Aorta (tissue), 5 donors: ENCODE data around the gene NUDT22. TPM values are rescaled to one million over a fixed set of nuclear protein-coding genes. Genes with fewer than 3 reads are reported as not detected.
A peak's percentile ranks its signal among the peaks of the same experiment; 100 is the strongest.

Experiments used
- ATAC-seq: fragments of 200-7000 bp; cut with Tn5 transposase; one replicate; pipeline ENCODE4 v1.9.1; 2022; ENCODE audit warnings: moderate library complexity; ENCODE audit not compliant: low FRiP score
- DNase-seq, 2 donors: peaks; one replicate each; pipeline ENCODE4 v3.0.0-alpha.2; 2020
- H3K27ac ChIP-seq, 2 donors: one replicate each; pipeline ENCODE4 v1.5.1; 2013; ENCODE audit warnings: low read length in 2 of 2, mild to moderate bottlenecking in 2 of 2, moderate library complexity in 2 of 2, control low read depth in 1 of 2, inconsistent platforms in 1 of 2, low read depth in 1 of 2
- H3K27me3 ChIP-seq, 2 donors: one replicate each; pipeline ENCODE4 v1.6.1; 2013; ENCODE audit warnings: control low read depth in 1 of 2, low read length in 1 of 2, mild to moderate bottlenecking in 1 of 2, moderate library complexity in 1 of 2; ENCODE audit not compliant: insufficient read depth in 2 of 2, control insufficient read depth in 1 of 2
- H3K36me3 ChIP-seq, 2 donors: one replicate each; pipeline ENCODE4 v1.6.1; 2013; ENCODE audit warnings: control low read depth in 1 of 2, low read length in 1 of 2, mild to moderate bottlenecking in 1 of 2; ENCODE audit not compliant: insufficient read depth in 2 of 2, control insufficient read depth in 1 of 2
- H3K4me1 ChIP-seq, 2 donors: one replicate each; pipeline ENCODE4 v1.6.1; 2013; ENCODE audit warnings: low read length in 2 of 2, control low read depth in 1 of 2, mild to moderate bottlenecking in 1 of 2, moderate library complexity in 1 of 2; ENCODE audit not compliant: insufficient read depth in 2 of 2, control insufficient read depth in 1 of 2
- H3K4me3 ChIP-seq, 2 donors: one replicate each; pipeline ENCODE4 v1.5.1; 2013; ENCODE audit warnings: low read length in 2 of 2, control low read depth in 1 of 2, mild to moderate bottlenecking in 1 of 2
- H3K9me3 ChIP-seq: one replicate; pipeline ENCODE4 v1.6.1; 2013; ENCODE audit warnings: mild to moderate bottlenecking, low read length; ENCODE audit not compliant: control insufficient read depth
- WGBS, 2 donors: extraction: QIAGEN DNeasy Blood & Tissue Kit; methylation state at CpG; one replicate each; pipeline ENCODE4 v1.1.7; 2013; 5-methylcytosine and 5-hydroxymethylcytosine counted together
- intact Hi-C, 2 donors: fragments of 100-400 bp; cut with DNase I; formaldehyde crosslinking; loops; one replicate each; pipeline versions ENCODE4 v1.14.2 to v1.15.0; 2022
- polyA plus RNA-seq, 2 donors: library from polyadenylated mRNA; stranded (reverse); fragments of 200-250 nt; gene quantifications; one replicate each; pipeline ENCODE4 v1.2.3, GENCODE V29; 2013
- total RNA-seq, 2 donors: library from RNA; stranded (reverse); fragmentation: NEBNext Ultra II Directional; extraction: Animal tissue kit (Norgen Biotek cat#: 25700); gene quantifications; one replicate each; pipeline ENCODE4 v1.2.1, GENCODE V29; 2021
- donor health status: healthy with polysubstance abuse.
- donor health status: Bipolar disorder and iron deficiency.
- donor health status: DM: no; HTN: no; CAD: no.
- donor health status: DM: no; HTN: no; CAD: no.
- donor health status: DM: yes; HTN: yes; CAD: no.

The NUDT22 gene
- total and polyA plus RNA-seq, 4 donors: 36.7 to 98.8 (median 44.5) TPM

DNA sequence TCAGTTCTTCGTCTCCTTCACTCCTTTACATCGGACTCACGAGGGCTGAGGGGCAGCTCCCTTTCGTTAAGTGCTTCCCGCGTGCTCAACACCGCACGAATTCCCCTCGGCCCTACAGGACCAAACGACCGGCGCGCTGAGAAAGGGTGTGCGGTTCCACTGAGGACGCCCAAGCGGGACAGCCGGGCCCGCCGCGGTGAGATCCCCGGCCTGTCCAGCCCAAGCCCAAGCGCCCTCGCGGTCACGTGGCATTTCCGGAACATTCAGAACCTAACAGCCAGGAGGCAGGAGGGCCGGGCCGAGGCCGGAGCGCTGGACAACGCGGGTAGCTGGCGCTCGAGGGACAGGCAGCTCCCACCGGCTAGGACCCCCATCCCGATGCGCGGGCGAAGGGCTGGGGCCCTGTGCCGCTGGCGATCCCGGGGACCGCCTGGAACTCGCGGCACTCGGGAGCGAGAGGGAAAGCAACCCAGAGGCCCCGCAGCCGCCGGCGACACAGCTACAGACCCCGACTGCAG is 40.8 kb upstream of the NUDT22 start:
- Histone ChIP-seq H3K27me3 (no peaks in the 10 kb centered on the region), H3K36me3 (no peaks in the 10 kb centered on the region), H3K4me3 (peak overlapping the region; percentile 22 to 52), H3K4me1 (no peaks in the 10 kb centered on the region), H3K27ac (peak overlapping the region; percentile 47 to 80), H3K9me3 (no peaks in the 10 kb centered on the region)
- 0 to 1% methylated on average over 52 of the region's 52 CpGs for WGBS, 2 donors
- ATAC-seq (peak; percentile 83), DNase-seq (peak; percentile 93 to 96)
- intact Hi-C loops: loop anchor here in 1 of 2 donors (5.0 kb wide), 2 partner anchors 42 to 117 kb away; partner anchors contain the start of genes CATSPERZ, NUDT22 and TRPT1

DNA sequence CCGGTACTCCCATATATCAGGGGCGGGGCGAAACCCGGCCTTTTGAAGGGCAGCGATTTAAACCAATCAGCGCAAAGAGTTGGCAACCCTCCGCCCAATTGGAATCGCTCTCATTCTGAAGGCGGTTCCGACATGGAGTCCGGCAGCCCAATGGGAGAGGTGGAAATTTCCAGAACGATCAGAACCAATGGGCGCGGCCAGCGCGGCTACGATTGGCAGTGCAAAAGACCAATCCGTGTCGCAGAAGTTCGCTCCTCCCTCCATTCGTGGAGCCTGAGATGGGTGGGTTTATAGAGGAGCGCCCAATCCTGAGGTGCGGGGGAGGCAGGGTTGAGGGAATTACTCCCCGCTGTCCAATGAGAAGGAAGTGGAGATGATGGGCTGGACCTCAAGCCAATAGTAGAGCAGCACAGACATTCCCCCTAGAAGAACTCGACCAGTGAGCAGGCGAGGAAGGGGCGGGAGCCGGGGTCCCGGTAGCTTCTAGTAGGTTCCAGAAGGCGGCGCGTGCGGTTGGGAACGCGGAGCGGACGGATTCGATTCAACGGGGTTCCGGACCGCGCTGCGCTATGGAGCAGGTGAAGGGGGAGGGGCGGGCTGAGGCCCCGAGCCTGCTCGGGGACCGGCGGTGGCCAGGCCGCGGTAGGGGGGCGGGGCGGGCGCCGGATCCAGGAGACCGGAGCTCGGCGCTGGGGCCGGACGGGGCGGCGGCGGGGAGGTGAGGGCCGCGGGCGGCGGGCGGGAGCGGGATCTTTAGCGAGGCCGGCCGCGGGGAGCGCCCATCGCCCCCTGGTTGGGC is 40.2 kb upstream of the NUDT22 start, which contains the start of gene STIP1:
STIP1 (plus strand) TSS at position 479 of the 799 bp plus-strand sequence; CDS start at position 570, 91 bp downstream.
- Histone ChIP-seq H3K4me1 (no peaks in the 10 kb centered on the region), H3K27me3 (no peaks in the 10 kb centered on the region), H3K9me3 (no peaks in the 10 kb centered on the region), H3K36me3 (no peaks in the 10 kb centered on the region), H3K27ac (peak within 1 kb of the TSS; percentile 47 to 80), H3K4me3 (peak within 1 kb of the TSS; percentile 22 to 52)
- peak; percentile 99 for DNase-seq
- intact Hi-C loops: loop anchor here in 1 of 2 donors (5.0 kb wide), 2 partner anchors 41 to 116 kb away; partner anchors contain the start of genes CATSPERZ, NUDT22 and TRPT1
- ATAC-seq: peak; percentile 96
- 1% methylated on average over 70 to 74 of the region's 74 CpGs for WGBS, 2 donors

DNA sequence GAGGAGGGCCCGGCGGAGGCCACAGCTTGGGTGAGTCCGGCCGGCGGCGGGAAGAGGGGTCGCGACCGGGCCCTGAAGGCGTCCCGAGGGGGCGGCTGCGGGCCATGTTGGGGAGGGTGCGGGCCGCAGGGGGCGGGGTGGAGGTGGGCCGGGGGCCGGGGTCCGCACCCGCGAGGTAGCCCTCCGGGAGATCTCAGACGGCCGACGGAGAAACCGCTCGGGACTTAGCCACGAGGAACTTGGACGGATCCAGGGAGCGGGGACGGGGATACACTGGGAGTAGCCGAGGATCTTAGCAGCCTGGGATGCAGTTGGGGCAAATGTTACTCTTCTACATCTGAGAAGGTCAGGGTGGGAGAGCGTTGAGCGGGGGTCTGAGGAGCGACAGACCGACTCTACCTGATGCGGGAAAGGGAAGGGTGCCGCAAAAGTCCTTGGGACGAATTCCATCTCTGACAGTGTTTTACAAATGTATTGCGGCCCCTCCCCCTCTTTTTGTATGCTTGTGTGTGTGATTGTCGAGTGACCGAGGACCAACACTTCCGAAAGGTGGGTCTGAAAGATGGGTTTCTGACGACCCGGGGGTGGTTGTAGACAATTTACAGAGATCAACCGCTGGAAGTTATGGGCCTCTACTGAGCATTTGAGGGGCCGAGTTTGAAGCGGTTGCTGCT is 39.4 kb upstream of the NUDT22 start:
- no peak for DNase-seq
- Histone ChIP-seq H3K27ac (no peak overlapping the region), H3K4me1 (no peaks in the 10 kb centered on the region), H3K27me3 (no peaks in the 10 kb centered on the region), H3K36me3 (no peaks in the 10 kb centered on the region), H3K4me3 (no peak overlapping the region), H3K9me3 (no peaks in the 10 kb centered on the region)
- intact Hi-C loops: loop anchor here in 1 of 2 donors (5.0 kb wide), 2 partner anchors 41 to 116 kb away; partner anchors contain the start of genes CATSPERZ, NUDT22 and TRPT1
- no peak for ATAC-seq
- WGBS, 2 donors: 1% methylated on average over 45 to 48 of the region's 48 CpGs

DNA sequence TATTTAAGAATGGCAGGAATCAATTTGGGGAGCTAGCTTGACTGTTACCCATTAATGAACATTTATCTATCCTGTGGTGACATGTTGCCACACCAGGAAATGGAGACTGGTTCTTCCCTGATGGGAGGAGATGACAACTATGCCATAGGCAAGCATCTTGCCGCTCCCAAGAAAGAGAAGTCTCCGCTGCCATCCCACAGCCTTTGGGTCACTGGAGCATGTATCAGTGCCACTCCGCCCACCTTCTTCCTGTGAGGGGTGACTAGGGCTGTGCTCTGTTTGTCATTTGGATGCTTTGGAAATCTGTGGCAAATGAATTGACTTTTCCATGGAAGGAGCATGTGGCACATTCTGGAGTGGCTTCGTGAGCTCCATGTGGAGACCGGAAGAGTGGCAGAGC is 33.6 kb upstream of the NUDT22 start:
- ATAC-seq: no peak

DNA sequence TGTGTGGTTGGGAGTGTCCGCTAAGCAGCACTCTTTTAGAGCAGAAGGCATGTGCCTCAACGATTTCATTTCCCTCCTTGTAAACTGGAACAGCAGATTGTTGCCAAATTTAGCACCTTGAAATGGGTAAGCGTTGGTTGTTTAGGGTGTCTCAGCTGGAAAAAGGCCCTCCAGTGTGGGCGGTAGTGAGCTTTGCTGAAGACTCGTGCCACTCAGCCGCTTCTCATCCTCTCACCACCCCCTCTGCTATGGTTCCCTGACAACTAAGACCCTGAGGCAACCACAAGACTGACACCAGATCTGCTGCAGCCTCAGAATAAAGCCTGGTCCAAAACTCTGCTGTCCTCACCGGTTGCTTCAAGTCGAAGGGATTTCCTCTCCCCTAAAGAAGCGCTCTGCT is 29.4 kb upstream of the NUDT22 start:
- no peak for ATAC-seq
- Histone ChIP-seq H3K36me3 (peaks cover 13 to 20% of the 10 kb centered on the region in 2 donors), H3K27me3 (no peaks in the 10 kb centered on the region), H3K4me1 (no peaks in the 10 kb centered on the region), H3K4me3 (no peak overlapping the region), H3K27ac (no peak overlapping the region), H3K9me3 (no peaks in the 10 kb centered on the region)
- 79 to 83% methylated on average over 9 of the region's 9 CpGs for WGBS, 2 donors
- DNase-seq: no peak
- intact Hi-C loops: no loop called here

More for the DNA sequence above, 33.6 kb upstream of the NUDT22 start:
- Histone ChIP-seq H3K27me3 (no peaks in the 10 kb centered on the region), H3K4me3 (no peak overlapping the region), H3K27ac (no peak overlapping the region), H3K9me3 (no peaks in the 10 kb centered on the region), H3K4me1 (no peaks in the 10 kb centered on the region), H3K36me3 (peaks cover 3 to 14% of the 10 kb centered on the region in 2 donors)
- no peak for DNase-seq
- intact Hi-C loops: no loop called here
- WGBS, 2 donors: 90 to 91% methylated on average over 5 of the region's 5 CpGs

DNA sequence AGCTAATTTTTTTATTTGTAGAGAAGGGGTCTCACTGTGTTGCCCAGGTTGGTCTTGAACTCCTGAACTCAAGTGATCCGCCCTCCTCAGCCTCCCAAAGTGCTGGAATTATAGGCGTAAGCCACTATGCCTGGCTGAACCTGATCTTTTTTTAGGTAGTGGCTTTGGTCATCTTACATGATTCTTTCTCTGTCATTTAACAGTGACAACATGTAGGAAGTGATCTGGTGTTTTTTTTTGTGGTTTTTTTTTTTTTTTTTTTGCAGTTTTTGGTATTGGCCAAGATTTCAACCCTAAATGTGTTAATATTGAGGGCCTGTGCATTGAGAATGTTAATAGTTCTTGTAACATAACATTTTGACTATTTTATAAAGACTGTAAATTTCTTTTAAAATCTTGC is 27.6 kb upstream of the NUDT22 start:
- ATAC-seq: no peak

DNA sequence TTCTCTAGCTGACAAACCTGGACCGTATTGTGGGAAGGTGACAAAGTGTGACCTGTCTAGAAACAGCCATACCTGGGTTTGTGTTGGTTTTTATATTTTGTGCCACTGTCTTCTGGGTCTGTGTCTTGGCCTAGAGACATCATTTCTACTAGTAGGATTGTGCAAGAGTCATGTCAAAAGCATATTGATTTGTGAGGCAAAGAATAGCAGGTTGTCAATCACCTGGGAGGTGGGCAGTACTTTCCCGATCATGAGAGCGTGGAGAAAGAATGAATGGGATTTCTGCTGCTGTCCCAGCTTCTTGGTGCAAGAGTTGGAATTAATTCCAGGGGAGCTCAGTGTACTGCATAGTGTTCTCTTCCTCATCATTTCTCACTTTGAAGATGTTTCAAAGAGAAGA is 24.5 kb upstream of the NUDT22 start:
- intact Hi-C loops: loop anchor here in 1 of 2 donors (5.0 kb wide), 1 partner anchor 101 kb away; the partner anchor contains the start of gene CATSPERZ

More for the DNA sequence above, 27.6 kb upstream of the NUDT22 start:
- H3K4me3 ChIP-seq: no peak overlapping the region
- no peaks in the 10 kb centered on the region for H3K9me3 ChIP-seq
- DNase-seq: no peak
- WGBS, 2 donors: 95 to 96% methylated on average over 2 of the region's 2 CpGs
- intact Hi-C loops: no loop called here
- no peak overlapping the region for H3K27ac ChIP-seq
- peaks cover 13 to 23% of the 10 kb centered on the region in 2 donors for H3K36me3 ChIP-seq
- no peaks in the 10 kb centered on the region for H3K4me1 ChIP-seq
- H3K27me3 ChIP-seq: no peaks in the 10 kb centered on the region

DNA sequence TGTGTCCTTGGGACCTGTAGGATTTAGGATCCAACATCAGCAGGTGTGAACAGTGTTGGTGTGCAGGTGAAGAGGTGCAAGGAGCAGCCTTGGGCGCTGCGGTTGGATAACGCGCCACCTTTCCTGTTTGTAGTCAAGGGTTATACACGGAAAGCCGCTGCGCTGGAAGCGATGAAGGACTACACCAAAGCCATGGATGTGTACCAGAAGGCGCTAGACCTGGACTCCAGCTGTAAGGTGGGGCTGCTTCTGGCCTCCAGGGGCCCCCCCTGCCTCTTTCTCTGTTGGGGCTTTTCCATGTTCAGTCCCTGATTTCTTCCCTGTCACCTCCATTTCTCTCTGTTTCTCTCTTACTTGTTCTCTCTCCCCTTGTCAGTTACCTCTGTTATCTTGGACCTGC is 23.1 kb upstream of the NUDT22 start:
- ATAC-seq (no peak), DNase-seq (no peak)
- H3K27me3 ChIP-seq: no peaks in the 10 kb centered on the region
- no peaks in the 10 kb centered on the region for H3K9me3 ChIP-seq
- no peak overlapping the region for H3K27ac ChIP-seq
- H3K4me1 ChIP-seq: no peaks in the 10 kb centered on the region
- 95 to 99% methylated on average over 7 to 9 of the region's 9 CpGs for WGBS, 2 donors
- intact Hi-C loops: loop anchor here in 1 of 2 donors (5.0 kb wide), 1 partner anchor 99 kb away; the partner anchor contains the start of gene CATSPERZ
- peaks cover 8 to 10% of the 10 kb centered on the region in 2 donors for H3K36me3 ChIP-seq
- H3K4me3 ChIP-seq: no peak overlapping the region

More for the DNA sequence above, 24.5 kb upstream of the NUDT22 start:
- H3K4me3 ChIP-seq: no peak overlapping the region
- WGBS, 2 donors: 70 to 73% methylated on average over 3 of the region's 3 CpGs
- peaks cover 10 to 17% of the 10 kb centered on the region in 2 donors for H3K36me3 ChIP-seq
- H3K27ac ChIP-seq: no peak overlapping the region
- no peaks in the 10 kb centered on the region for H3K9me3 ChIP-seq
- no peak for ATAC-seq
- no peaks in the 10 kb centered on the region for H3K4me1 ChIP-seq
- DNase-seq: no peak
- no peaks in the 10 kb centered on the region for H3K27me3 ChIP-seq
